HCT116 (cell line): ENCODE data around the gene ADRA2A. TPM values are rescaled to one million over a fixed set of nuclear protein-coding genes. Genes with fewer than 3 reads are reported as not detected.

Experiments used
- ATAC-seq: fragments of 200-7000 bp; cut with Tn5 transposase; 2 replicates; pipeline ENCODE4 v1.9.1; 2020; ENCODE audit warnings: mild to moderate bottlenecking, moderate library complexity
- BruUV-seq: library from RNA; stranded (reverse); fragments of 400-500 nt; replicated peaks from 2 replicates; lab custom pipeline; 2021; lab: Mats Ljungman, UMichigan
- CTCF ChIA-PET: fragments of 300-600 bp; sonication (Branson Sonifier 250); formaldehyde crosslinking; loops from one replicate; lab custom pipeline; 2021; ENCODE audit warnings: antibody characterized with exemption; lab: Charles Lee
- POLR2A ChIA-PET: fragments of 300-600, 350-600 bp; sonication (Branson Sonifier 250); formaldehyde crosslinking; loops from one replicate; lab custom pipeline; 2021; ENCODE audit warnings: antibody characterized with exemption; lab: Charles Lee
- RAD21 ChIA-PET, 2 experiments: fragments of 300-600 bp; sonication (Branson Sonifier 250); formaldehyde crosslinking; loops; one replicate each; lab custom pipeline; 2023; ENCODE audit warnings: low total read pairs in 2 of 2; ENCODE audit not compliant: uncharacterized antibody in 2 of 2, unreplicated experiment in 2 of 2, low non-redundant PET in 1 of 2; lab: Charles Lee
- DNase-seq: peaks from one replicate; pipeline ENCODE4 v3.0.0-alpha.2; 2010; ENCODE audit warnings: low read depth, low spot score
- H2AFZ ChIP-seq: fragments of 200-600 bp; shearing (Covaris generic), sonication (generic); 2 replicates; pipeline ENCODE4 v1.6.1; 2017; ENCODE audit warnings: low read depth, mixed run types, mixed read lengths, antibody characterized with exemption, low read length; ENCODE audit not compliant: poor library complexity, severe bottlenecking
- H3K27ac ChIP-seq: 2 replicates; pipeline ENCODE4 v1.5.1; 2012; ENCODE audit warnings: low read depth, low read length
- H3K27me3 ChIP-seq: fragments of 200-600 bp; sonication (generic); 2 replicates; pipeline ENCODE4 v1.6.1; 2016; ENCODE audit warnings: mixed run types, low read length, mixed read lengths; ENCODE audit not compliant: insufficient read depth
- H3K36me3 ChIP-seq, 2 experiments: fragments of 200-500 bp in 1 of 2; fragments of 200-600 bp in 1 of 2; sonication (Bioruptor generic) in 1 of 2; sonication (generic) in 1 of 2; 2 replicates each; pipeline versions ENCODE4 v1.5.1 to v1.6.1; 2014 to 2016; ENCODE audit warnings: low read length in 2 of 2, inconsistent platforms in 1 of 2, mixed read lengths in 1 of 2, mixed run types in 1 of 2; ENCODE audit not compliant: insufficient read depth in 2 of 2, control insufficient read depth in 1 of 2
- H3K4me1 ChIP-seq, 2 experiments: fragments of 200-600 bp in 1 of 2; sonication (generic) in 1 of 2; 2 replicates each; pipeline versions ENCODE4 v1.5.1 to v1.6.1; 2012 to 2017; ENCODE audit warnings: low read length in 2 of 2, inconsistent platforms in 1 of 2, mild to moderate bottlenecking in 1 of 2, mixed read lengths in 1 of 2, mixed run types in 1 of 2, moderate library complexity in 1 of 2; ENCODE audit not compliant: insufficient read depth in 2 of 2, control insufficient read depth in 1 of 2
- H3K4me2 ChIP-seq: fragments of 200-600 bp; sonication (generic); 2 replicates; pipeline ENCODE4 v1.6.1; 2017; ENCODE audit warnings: mixed run types, low read length, mixed read lengths
- H3K4me3 ChIP-seq, 2 experiments: fragments of 200-600 bp in 1 of 2; sonication (generic) in 1 of 2; replicated peaks in 1 of 2; 2 replicates each; pipeline ENCODE4 v1.5.1; 2011 to 2016; ENCODE audit warnings: low read length in 2 of 2, control low read depth in 1 of 2, low read depth in 1 of 2, mild to moderate bottlenecking in 1 of 2, mixed read lengths in 1 of 2, mixed run types in 1 of 2
- H3K79me2 ChIP-seq: fragments of 200-600 bp; sonication (generic); 2 replicates; pipeline ENCODE4 v1.6.1; 2017; ENCODE audit warnings: mild to moderate bottlenecking, mixed run types, low read length, moderate library complexity, mixed read lengths; ENCODE audit not compliant: insufficient read depth
- H3K9ac ChIP-seq: fragments of 200-600 bp; sonication (generic); 2 replicates; pipeline ENCODE4 v1.6.1; 2016; ENCODE audit warnings: low read length, mixed read lengths
- H3K9me2 ChIP-seq: fragments of 200-600 bp; sonication (generic), shearing (Covaris generic); 2 replicates; pipeline ENCODE4 v1.6.1; 2017; ENCODE audit warnings: mixed run types, mild to moderate bottlenecking, moderate library complexity; ENCODE audit not compliant: insufficient read depth
- H3K9me3 ChIP-seq, 2 experiments: fragments of 200-500 bp in 1 of 2; fragments of 200-600 bp in 1 of 2; sonication (Bioruptor generic) in 1 of 2; sonication (generic) in 1 of 2; 2 replicates each; pipeline ENCODE4 v1.6.1; 2014 to 2017; ENCODE audit warnings: low read length in 2 of 2, mixed read lengths in 2 of 2, inconsistent platforms in 1 of 2, low read depth in 1 of 2, mild to moderate bottlenecking in 1 of 2, mixed run types in 1 of 2, moderate library complexity in 1 of 2; ENCODE audit not compliant: control insufficient read depth in 1 of 2, insufficient read depth in 1 of 2
- H4K20me1 ChIP-seq: fragments of 200-600 bp; sonication (generic), shearing (Covaris generic); 2 replicates; pipeline ENCODE4 v1.6.1; 2017; ENCODE audit warnings: mixed run types, mild to moderate bottlenecking, moderate library complexity; ENCODE audit not compliant: insufficient read depth
- ATF3 ChIP-seq: IDR thresholded peaks from 2 replicates; pipeline ENCODE4 v1.6.1; 2012
- CEBPB ChIP-seq: IDR thresholded peaks from 2 replicates; pipeline ENCODE4 v1.6.1; 2012; ENCODE audit warnings: low read depth
- CTCF ChIP-seq, 3 experiments: fragments of 200-600 bp in 1 of 3; sonication (generic) in 1 of 3; IDR thresholded peaks in 2 of 3; conservative IDR thresholded peaks in 1 of 3; 2 replicates each; pipeline ENCODE4 v1.5.1; 2012 to 2017; ENCODE audit warnings: low read depth in 2 of 3, low read length in 2 of 3, antibody characterized with exemption in 1 of 3, borderline replicate concordance in 1 of 3, control low read depth in 1 of 3, mild to moderate bottlenecking in 1 of 3, mixed read lengths in 1 of 3, mixed run types in 1 of 3, moderate library complexity in 1 of 3; ENCODE audit not compliant: insufficient read depth in 1 of 3
- ELF1 ChIP-seq: IDR thresholded peaks from 2 replicates; pipeline ENCODE4 v1.6.1; 2012; ENCODE audit warnings: low read depth, borderline replicate concordance
- EZH2 ChIP-seq: fragments of 200-600 bp; sonication (generic); IDR thresholded peaks from 2 replicates; pipeline ENCODE4 v1.6.1; 2017; ENCODE audit warnings: antibody characterized with exemption, mixed run types
- FOSL1 ChIP-seq: IDR thresholded peaks from 2 replicates; pipeline ENCODE4 v1.6.1; 2012; ENCODE audit warnings: low read depth
- JUND ChIP-seq: IDR thresholded peaks from 2 replicates; pipeline ENCODE4 v1.6.1; 2012
- MAX ChIP-seq: IDR thresholded peaks from 2 replicates; pipeline ENCODE4 v1.6.1; 2012
- ZFX ChIP-seq: fragments of 450-650 bp; IDR thresholded peaks from 2 replicates; pipeline ENCODE4 v1.6.1; 2017
- intact Hi-C: fragments of 100-400 bp; cut with micrococcal nuclease; formaldehyde crosslinking; loops from 2 replicates; pipeline ENCODE4 v1.10.0; 2022
- total RNA-seq: library from RNA; stranded (reverse); gene quantifications from one replicate; pipeline ENCODE4 v1.2.1, GENCODE V29; 2021; ENCODE audit not compliant: unreplicated experiment

Gene ADRA2A
- total RNA-seq, 1 experiment from 2014 or later = 0.15 TPM

GRCh38 chr10:111110771-111111170 lies 33.9 kb downstream of the ADRA2A start (continued):
- TF ChIP-seq CTCF (IDR thresholded peaks at IDR 0.05 in 2 of 3, conservative IDR thresholded peaks at IDR 0.05 in 1 of 3; ENCODE audit: borderline replicate concordance in 1 of 3, insufficient read depth in 1 of 3, low read depth in 2 of 3, low read length in 2 of 3) = no peak
- no peak for TF ChIP-seq ATF3
- no peak for TF ChIP-seq EZH2
- TF ChIP-seq MAX = no peak

GRCh38 chr10:111112333-111112732 lies 35.5 kb downstream of the ADRA2A start:
- H3K27ac ChIP-seq = no peak overlapping the region
- TF ChIP-seq CEBPB (no peak), FOSL1 (no peak), JUND (no peak), EZH2 (no peak), ZFX (no peak), MAX (no peak), ATF3 (no peak), ELF1 (no peak)
- BruUV-seq = no TSS peak
- intact Hi-C loops = no loop called here
- H3K9me2 ChIP-seq = no peaks in the 10 kb centered on the region
- ChIA-PET CTCF (no interaction called here), RAD21 (no interaction called here), POLR2A (no interaction called here)
- H3K9ac ChIP-seq = no peak overlapping the region
- H3K79me2 ChIP-seq = no peaks in the 10 kb centered on the region
- ATAC-seq = no peak
- H2AFZ ChIP-seq = no peak overlapping the region
- H3K27me3 ChIP-seq = 0 out of 2 replicates have a peak, but pooled peaks cover 5% of the 10 kb centered on the region
- H3K4me3 ChIP-seq = no peak overlapping the region
- H3K36me3 ChIP-seq = no peaks in the 10 kb centered on the region
- H3K4me1 ChIP-seq = peaks cover 0 to 11% of the 10 kb centered on the region in 2 experiments; a peak in 2 of 4 replicates
- H3K9me3 ChIP-seq = no peaks in the 10 kb centered on the region
- H3K4me2 ChIP-seq = no peak overlapping the region
- no peak for DNase-seq
- H4K20me1 ChIP-seq = no peaks in the 10 kb centered on the region
